HL-60 (cell line): ENCODE measurements around the gene S100A16.

Source experiments
- POLR2AphosphoS5 ChIP-seq: IDR thresholded peaks from 2 replicates; pipeline ENCODE4 v1.6.1; 2012; ENCODE audit warnings: low read depth
- TF ChIP-seq, protein P1 (sequence below): IDR thresholded peaks from one replicate; pipeline ENCODE4 v1.5.1; 2011; ENCODE audit warnings: low read length, control low read depth, inconsistent platforms; ENCODE audit not compliant: insufficient read depth
- TF ChIP-seq, protein P2 (sequence below): IDR thresholded peaks from 2 replicates; pipeline ENCODE4 v1.6.1; 2012; ENCODE audit warnings: low read depth; ENCODE audit not compliant: insufficient replicate concordance

DNA sequence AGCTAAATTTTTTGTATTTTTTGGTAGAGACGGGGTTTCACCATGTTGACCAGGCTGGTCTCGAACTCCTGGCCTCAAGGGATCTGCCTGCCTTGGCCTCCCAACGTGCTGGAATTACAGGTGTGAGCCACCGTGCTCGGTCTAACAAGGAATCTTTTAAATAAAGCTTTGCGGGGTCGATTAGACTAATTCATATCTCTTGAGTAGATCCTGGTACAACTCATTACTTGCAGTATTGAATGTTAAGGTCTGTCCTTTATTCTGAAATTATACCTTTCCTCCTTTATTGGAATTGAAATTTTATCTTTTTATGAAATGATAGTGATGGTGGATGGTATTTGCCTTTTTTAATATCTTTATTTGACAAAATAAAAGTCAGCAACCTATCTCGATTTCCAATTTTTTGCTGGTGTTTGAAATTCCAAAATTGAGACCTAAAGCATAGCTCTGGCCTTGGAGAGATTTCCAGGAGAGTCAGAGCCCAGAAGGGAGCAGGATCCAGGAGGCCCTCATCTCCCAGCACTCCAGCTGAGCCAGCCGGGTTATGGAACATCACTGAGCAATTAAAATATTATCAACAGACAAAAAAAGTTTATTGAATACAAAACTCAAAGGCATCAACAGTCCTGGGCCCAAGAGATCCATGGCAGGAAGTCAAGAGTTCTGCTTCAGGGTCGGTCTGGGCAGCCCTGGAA lies 52.0 kb downstream of the S100A16 start:
- TF ChIP-seq, protein P1, sequence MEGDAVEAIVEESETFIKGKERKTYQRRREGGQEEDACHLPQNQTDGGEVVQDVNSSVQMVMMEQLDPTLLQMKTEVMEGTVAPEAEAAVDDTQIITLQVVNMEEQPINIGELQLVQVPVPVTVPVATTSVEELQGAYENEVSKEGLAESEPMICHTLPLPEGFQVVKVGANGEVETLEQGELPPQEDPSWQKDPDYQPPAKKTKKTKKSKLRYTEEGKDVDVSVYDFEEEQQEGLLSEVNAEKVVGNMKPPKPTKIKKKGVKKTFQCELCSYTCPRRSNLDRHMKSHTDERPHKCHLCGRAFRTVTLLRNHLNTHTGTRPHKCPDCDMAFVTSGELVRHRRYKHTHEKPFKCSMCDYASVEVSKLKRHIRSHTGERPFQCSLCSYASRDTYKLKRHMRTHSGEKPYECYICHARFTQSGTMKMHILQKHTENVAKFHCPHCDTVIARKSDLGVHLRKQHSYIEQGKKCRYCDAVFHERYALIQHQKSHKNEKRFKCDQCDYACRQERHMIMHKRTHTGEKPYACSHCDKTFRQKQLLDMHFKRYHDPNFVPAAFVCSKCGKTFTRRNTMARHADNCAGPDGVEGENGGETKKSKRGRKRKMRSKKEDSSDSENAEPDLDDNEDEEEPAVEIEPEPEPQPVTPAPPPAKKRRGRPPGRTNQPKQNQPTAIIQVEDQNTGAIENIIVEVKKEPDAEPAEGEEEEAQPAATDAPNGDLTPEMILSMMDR: no peak
- no peak for TF ChIP-seq POLR2AphosphoS5
- TF ChIP-seq, protein P2, sequence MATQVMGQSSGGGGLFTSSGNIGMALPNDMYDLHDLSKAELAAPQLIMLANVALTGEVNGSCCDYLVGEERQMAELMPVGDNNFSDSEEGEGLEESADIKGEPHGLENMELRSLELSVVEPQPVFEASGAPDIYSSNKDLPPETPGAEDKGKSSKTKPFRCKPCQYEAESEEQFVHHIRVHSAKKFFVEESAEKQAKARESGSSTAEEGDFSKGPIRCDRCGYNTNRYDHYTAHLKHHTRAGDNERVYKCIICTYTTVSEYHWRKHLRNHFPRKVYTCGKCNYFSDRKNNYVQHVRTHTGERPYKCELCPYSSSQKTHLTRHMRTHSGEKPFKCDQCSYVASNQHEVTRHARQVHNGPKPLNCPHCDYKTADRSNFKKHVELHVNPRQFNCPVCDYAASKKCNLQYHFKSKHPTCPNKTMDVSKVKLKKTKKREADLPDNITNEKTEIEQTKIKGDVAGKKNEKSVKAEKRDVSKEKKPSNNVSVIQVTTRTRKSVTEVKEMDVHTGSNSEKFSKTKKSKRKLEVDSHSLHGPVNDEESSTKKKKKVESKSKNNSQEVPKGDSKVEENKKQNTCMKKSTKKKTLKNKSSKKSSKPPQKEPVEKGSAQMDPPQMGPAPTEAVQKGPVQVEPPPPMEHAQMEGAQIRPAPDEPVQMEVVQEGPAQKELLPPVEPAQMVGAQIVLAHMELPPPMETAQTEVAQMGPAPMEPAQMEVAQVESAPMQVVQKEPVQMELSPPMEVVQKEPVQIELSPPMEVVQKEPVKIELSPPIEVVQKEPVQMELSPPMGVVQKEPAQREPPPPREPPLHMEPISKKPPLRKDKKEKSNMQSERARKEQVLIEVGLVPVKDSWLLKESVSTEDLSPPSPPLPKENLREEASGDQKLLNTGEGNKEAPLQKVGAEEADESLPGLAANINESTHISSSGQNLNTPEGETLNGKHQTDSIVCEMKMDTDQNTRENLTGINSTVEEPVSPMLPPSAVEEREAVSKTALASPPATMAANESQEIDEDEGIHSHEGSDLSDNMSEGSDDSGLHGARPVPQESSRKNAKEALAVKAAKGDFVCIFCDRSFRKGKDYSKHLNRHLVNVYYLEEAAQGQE: no peak
